Aorta (tissue), 5 donors: ENCODE measurements around the gene ZNF738. TPM values are rescaled to one million over a fixed set of nuclear protein-coding genes. Genes with fewer than 3 reads are reported as not detected.

ENCODE experiments used
- ATAC-seq: fragments of 200-7000 bp; cut with Tn5 transposase; one replicate; pipeline ENCODE4 v1.9.1; 2022; ENCODE audit warnings: moderate library complexity; ENCODE audit not compliant: low FRiP score
- DNase-seq, 2 donors: peaks; one replicate each; pipeline ENCODE4 v3.0.0-alpha.2; 2020
- H3K27ac ChIP-seq, 2 donors: one replicate each; pipeline ENCODE4 v1.5.1; 2013; ENCODE audit warnings: low read length in 2 of 2, mild to moderate bottlenecking in 2 of 2, moderate library complexity in 2 of 2, control low read depth in 1 of 2, inconsistent platforms in 1 of 2, low read depth in 1 of 2
- H3K27me3 ChIP-seq, 2 donors: one replicate each; pipeline ENCODE4 v1.6.1; 2013; ENCODE audit warnings: control low read depth in 1 of 2, low read length in 1 of 2, mild to moderate bottlenecking in 1 of 2, moderate library complexity in 1 of 2; ENCODE audit not compliant: insufficient read depth in 2 of 2, control insufficient read depth in 1 of 2
- H3K36me3 ChIP-seq, 2 donors: one replicate each; pipeline ENCODE4 v1.6.1; 2013; ENCODE audit warnings: control low read depth in 1 of 2, low read length in 1 of 2, mild to moderate bottlenecking in 1 of 2; ENCODE audit not compliant: insufficient read depth in 2 of 2, control insufficient read depth in 1 of 2
- H3K4me1 ChIP-seq, 2 donors: one replicate each; pipeline ENCODE4 v1.6.1; 2013; ENCODE audit warnings: low read length in 2 of 2, control low read depth in 1 of 2, mild to moderate bottlenecking in 1 of 2, moderate library complexity in 1 of 2; ENCODE audit not compliant: insufficient read depth in 2 of 2, control insufficient read depth in 1 of 2
- H3K4me3 ChIP-seq, 2 donors: one replicate each; pipeline ENCODE4 v1.5.1; 2013; ENCODE audit warnings: low read length in 2 of 2, control low read depth in 1 of 2, mild to moderate bottlenecking in 1 of 2
- H3K9me3 ChIP-seq: one replicate; pipeline ENCODE4 v1.6.1; 2013; ENCODE audit warnings: mild to moderate bottlenecking, low read length; ENCODE audit not compliant: control insufficient read depth
- WGBS, 2 donors: extraction: QIAGEN DNeasy Blood & Tissue Kit; methylation state at CpG; one replicate each; pipeline ENCODE4 v1.1.7; 2013; 5-methylcytosine and 5-hydroxymethylcytosine counted together
- intact Hi-C, 2 donors: fragments of 100-400 bp; cut with DNase I; formaldehyde crosslinking; loops; one replicate each; pipeline versions ENCODE4 v1.14.2 to v1.15.0; 2022
- polyA plus RNA-seq, 2 donors: library from polyadenylated mRNA; stranded (reverse); fragments of 200-250 nt; gene quantifications; one replicate each; pipeline ENCODE4 v1.2.3, GENCODE V29; 2013
- total RNA-seq, 2 donors: library from RNA; stranded (reverse); fragmentation: NEBNext Ultra II Directional; extraction: Animal tissue kit (Norgen Biotek cat#: 25700); gene quantifications; one replicate each; pipeline ENCODE4 v1.2.1, GENCODE V29; 2021
- donor health status: healthy with polysubstance abuse.
- donor health status: Bipolar disorder and iron deficiency.
- donor health status: DM: no; HTN: no; CAD: no.
- donor health status: DM: no; HTN: no; CAD: no.
- donor health status: DM: yes; HTN: yes; CAD: no.

ZNF738 gene
- total and polyA plus RNA-seq, 4 donors: 2.4 to 8.6 (median 5.2) TPM

DNA sequence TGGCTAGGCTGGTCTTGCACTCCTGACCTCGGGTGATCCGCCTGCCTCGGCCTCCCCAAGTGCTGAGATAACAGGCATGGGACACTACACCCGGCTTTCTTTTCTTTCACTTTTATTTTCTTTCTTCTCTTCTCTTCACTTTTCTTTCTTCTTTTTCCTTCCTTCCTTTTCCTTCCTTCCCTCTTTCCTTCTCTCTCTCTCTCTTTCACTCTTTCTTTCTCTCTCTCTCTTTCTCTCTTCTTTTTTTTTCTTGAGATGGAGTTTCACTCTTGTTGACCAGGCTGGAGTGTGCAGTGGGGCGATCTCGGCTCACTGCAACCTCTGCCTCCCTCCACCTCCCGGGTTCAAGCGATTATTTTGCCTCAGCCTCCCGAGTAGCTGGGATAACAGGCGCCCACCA is 37.3 kb downstream of the ZNF738 start:
- 93 to 94% methylated on average over 10 of the region's 10 CpGs for WGBS, 2 donors
- H3K9me3 ChIP-seq: no peaks in the 10 kb centered on the region
- H3K36me3 ChIP-seq: no peaks in the 10 kb centered on the region
- no peak overlapping the region for H3K4me3 ChIP-seq
- DNase-seq: no peak
- H3K4me1 ChIP-seq: peaks cover 0 to 8% of the 10 kb centered on the region in 2 donors
- intact Hi-C loops: loop anchor here in 1 of 2 donors (10.0 kb wide), 1 partner anchor 71 kb away; the partner anchor contains the start of gene ZNF708
- no peak overlapping the region for H3K27ac ChIP-seq
- H3K27me3 ChIP-seq: no peaks in the 10 kb centered on the region
- no peak for ATAC-seq

DNA sequence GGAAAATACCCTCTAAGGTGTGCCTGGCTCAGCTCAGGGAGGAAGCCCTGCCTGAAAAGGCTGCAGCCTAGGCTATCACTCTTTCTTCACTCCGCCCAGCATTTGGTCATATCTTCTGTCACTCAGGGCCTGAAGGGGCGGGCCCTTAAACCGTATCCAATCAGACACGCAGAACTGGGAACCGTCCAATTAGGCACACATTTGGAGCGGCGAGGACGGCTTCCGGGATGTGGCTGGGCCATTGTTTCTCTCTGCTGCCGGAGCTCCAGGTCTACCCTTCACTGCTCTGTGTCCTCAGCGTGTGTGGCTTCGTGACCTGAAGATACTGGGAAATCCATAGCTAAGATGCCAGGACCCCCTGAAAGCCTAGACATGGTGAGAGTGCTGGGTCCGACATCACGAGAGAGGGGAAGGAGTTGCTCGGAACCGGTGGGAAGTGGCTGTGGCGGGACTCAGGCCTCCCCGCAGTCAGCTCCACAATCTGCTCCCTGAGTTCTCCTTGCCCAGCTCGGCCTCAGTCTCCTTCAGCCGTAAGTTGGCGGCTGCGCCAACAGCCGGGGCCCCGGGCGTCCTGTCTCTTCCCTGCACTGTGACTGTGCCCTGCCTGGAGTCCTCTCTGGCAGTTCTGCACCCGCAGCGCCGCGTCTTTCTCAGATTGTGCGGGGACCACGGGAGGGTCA is 38.2 kb downstream of the ZNF738 start, which contains the start of gene ZNF493:
ZNF493 (plus strand) TSS at position 241 of the 680 bp plus-strand sequence; CDS start at position 346, 105 bp downstream.
- intact Hi-C loops: loop anchor here in 1 of 2 donors (10.0 kb wide), 1 partner anchor 72 kb away; the partner anchor contains the start of gene ZNF708
- Histone ChIP-seq H3K9me3 (no peaks in the 10 kb centered on the region), H3K4me3 (peak within 1 kb of the TSS; percentile 35 to 55), H3K27ac (peak within 1 kb of the TSS in 1 of 2 donors; percentile 90), H3K27me3 (no peaks in the 10 kb centered on the region), H3K36me3 (no peaks in the 10 kb centered on the region), H3K4me1 (peaks cover 0 to 8% of the 10 kb centered on the region in 2 donors)
- ATAC-seq (peak; percentile 100), DNase-seq (peak; percentile 95 to 96)
- 0% methylated on average over 31 of the region's 31 CpGs for WGBS, 2 donors

DNA sequence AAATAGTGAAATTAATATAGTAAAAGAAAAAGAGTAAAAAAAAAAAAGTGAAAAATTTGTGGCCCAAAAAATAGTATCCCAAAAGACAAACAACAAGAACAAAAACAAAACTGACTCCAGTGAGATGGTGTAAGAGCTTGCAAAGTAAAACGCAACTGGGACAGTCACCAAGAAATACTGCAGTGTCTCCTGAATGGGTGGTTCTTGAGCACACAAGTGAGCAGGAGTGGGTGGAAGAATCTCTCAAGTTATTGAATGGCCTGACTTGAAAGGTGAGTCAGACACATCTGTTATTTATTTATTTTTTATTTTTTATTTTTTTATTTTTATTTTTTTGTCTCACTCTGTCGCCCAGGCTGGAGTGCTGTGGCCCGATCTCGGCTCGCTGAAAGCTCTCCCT is 40.1 kb downstream of the ZNF738 start:
- H3K4me1 ChIP-seq: peaks cover 0 to 8% of the 10 kb centered on the region in 2 donors
- H3K27me3 ChIP-seq: no peaks in the 10 kb centered on the region
- WGBS, 2 donors: 89 to 91% methylated on average over 5 of the region's 5 CpGs
- intact Hi-C loops: loop anchor here in 1 of 2 donors (10.0 kb wide), 1 partner anchor 74 kb away; the partner anchor contains the start of gene ZNF708
- no peaks in the 10 kb centered on the region for H3K36me3 ChIP-seq
- H3K4me3 ChIP-seq: no peak overlapping the region
- ATAC-seq (no peak), DNase-seq (no peak)
- no peak overlapping the region for H3K27ac ChIP-seq
- no peaks in the 10 kb centered on the region for H3K9me3 ChIP-seq

- no peaks in the 10 kb centered on the region for H3K27me3 ChIP-seq
- H3K27ac ChIP-seq: no peak overlapping the region
- H3K9me3 ChIP-seq: no peaks in the 10 kb centered on the region
- H3K4me1 ChIP-seq: peaks cover 0 to 8% of the 10 kb centered on the region in 2 donors
- intact Hi-C loops: no loop called here
- DNase-seq (no peak), ATAC-seq (no peak)
- 97 to 100% methylated on average over 1 of the region's 1 CpG for WGBS, 2 donors
- H3K36me3 ChIP-seq: no peaks in the 10 kb centered on the region
- no peak overlapping the region for H3K4me3 ChIP-seq
Observed at GRCh38 chr19:21402303-21402985, 43.6 kb downstream of the ZNF738 start.

DNA sequence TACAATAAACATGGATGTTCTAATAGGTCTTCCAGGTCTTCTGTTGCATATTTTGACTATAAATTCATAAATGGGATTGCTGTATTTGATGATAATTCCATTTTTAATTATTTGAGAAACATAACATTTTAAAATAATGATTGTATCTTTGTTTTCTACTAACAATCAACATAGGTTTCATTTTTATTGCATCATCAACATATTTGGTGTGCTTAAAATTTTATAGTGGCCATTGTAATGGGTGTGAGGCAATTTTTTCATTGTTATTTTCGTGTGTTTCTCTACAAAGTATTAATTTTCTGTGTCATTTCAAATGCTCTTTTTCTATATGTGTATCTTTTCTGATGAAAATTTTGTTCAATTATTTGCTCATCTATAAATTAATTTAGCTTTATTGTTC is 51.4 kb downstream of the ZNF738 start:
- intact Hi-C loops: no loop called here
- Histone ChIP-seq H3K36me3 (no peaks in the 10 kb centered on the region), H3K4me3 (no peak overlapping the region), H3K4me1 (no peaks in the 10 kb centered on the region), H3K9me3 (no peaks in the 10 kb centered on the region), H3K27ac (no peak overlapping the region), H3K27me3 (no peaks in the 10 kb centered on the region)
- 86 to 89% methylated on average over 1 of the region's 1 CpG for WGBS, 2 donors
- ATAC-seq (no peak), DNase-seq (no peak)

DNA sequence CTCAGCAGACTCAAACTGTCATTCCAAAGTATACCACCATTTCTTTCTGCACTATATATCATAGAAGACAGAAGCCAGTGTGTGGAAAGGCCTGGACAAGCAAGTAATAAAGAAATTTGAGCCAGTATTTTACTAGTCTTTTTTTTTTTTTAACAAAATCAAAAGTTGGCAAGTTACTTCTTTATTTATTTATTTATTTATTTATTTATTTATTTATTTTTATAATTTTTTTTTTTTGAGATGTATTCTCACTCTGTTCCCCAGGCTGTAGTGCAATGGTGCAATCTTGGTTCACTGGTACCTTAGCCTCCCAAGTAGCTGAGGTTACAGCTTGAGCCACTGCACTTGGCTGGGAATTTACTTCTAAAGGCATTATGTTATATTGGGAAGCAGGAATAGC is 63.4 kb downstream of the ZNF738 start:
- H3K4me3 ChIP-seq: peak overlapping the region in 1 of 2 donors; percentile 26
- H3K36me3 ChIP-seq: peaks cover 2 to 4% of the 10 kb centered on the region in 2 donors
- peaks cover 12% of the 10 kb centered on the region for H3K9me3 ChIP-seq
- peaks cover 0 to 1% of the 10 kb centered on the region in 2 donors for H3K27me3 ChIP-seq
- intact Hi-C loops: no loop called here
- DNase-seq (no peak), ATAC-seq (no peak)
- H3K4me1 ChIP-seq: no peaks in the 10 kb centered on the region
- no peak overlapping the region for H3K27ac ChIP-seq

- Histone ChIP-seq H3K36me3 (peaks cover 2 to 4% of the 10 kb centered on the region in 2 donors), H3K27me3 (peaks cover 0 to 1% of the 10 kb centered on the region in 2 donors), H3K4me1 (no peaks in the 10 kb centered on the region), H3K27ac (no peak overlapping the region), H3K9me3 (peaks cover 12% of the 10 kb centered on the region), H3K4me3 (no peak overlapping the region)
- intact Hi-C loops: no loop called here
- DNase-seq (no peak), ATAC-seq (no peak)
- WGBS, 2 donors: 92 to 93% methylated on average over 1 of the region's 1 CpG
Observed at GRCh38 chr19:21423057-21424041, 64.5 kb downstream of the ZNF738 start.
